DLD1 (cell line): Measurements from ENCODE around the gene EXOC3L2.
"Not testable (repeated sequence)": the region's sequence is repeated elsewhere in the genome, so short reads cannot be mapped to it uniquely, and the experiment has no call there.

Source experiments
- in situ Hi-C: cut with HindIII; loops from 2 replicates; pipeline ENCODE4 v1.10.0; 2017; ENCODE audit warnings: low sequenced_read_pairs

The EXOC3L2 gene

DNA sequence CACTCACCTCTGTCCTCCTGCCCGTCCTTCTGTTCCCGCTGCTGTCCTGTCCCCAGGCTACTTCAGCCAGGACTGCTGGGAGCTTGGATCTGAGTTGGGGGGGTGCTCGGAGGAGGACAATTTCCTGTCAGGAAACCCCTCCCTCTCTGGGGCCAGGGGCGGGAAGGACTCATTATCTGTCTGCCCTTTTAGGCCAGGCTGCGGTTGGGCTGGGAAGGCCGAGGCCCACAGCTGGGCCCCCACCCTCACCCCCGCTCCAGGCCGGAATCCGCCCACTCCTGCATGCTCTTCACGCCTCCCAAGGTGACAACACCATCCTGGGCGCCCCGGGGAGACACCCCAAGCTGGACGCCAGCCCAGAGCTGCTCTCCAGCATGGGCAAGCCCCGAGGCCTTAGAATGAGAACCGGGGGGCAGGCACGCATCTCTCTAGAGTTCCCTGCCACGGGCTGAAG is at the start of gene EXOC3L2:
Gene EXOC3L2, minus strand, starts transcription at position 74 of the 454 bp plus-strand sequence. CDS start 6,362 bp downstream, outside the sequence.
- in situ Hi-C loops, result no loop called here

DNA sequence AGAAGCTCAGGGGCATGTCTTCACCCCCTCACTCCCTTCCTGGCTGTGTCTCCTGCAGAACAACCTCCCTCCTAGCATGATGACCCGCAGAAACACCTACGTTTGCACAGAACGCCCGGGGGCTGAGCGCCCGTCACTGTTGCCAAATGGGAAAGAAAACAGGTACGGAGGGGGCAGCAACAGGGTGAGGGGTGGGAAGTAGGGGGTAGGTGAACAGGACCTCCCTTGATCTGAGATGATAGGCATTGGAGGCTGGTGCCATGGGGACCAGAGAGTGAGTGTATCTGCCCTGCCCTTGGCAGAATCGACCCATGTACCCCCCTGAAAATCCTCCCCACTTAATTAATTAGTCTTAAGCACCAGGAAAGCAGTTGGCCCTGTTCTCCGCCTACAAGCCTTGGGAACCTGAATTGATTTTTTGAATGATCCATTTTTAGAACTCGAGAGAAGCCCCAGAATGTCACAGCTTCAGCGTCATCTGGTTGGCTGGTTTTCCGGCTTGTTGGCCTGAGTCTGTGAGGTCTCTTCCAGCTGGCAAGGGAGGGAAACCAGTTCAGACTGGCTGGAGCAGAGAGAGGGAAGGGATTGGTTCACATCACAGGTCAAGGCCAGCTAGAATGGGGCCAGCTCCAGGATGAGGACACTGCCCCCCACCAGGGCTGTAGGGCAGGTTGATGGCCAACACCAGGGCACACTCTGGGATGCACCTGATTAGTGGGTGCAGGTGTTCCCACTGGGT is 49.3 kb upstream of the EXOC3L2 start:
- in situ Hi-C loops, result no loop called here

DNA sequence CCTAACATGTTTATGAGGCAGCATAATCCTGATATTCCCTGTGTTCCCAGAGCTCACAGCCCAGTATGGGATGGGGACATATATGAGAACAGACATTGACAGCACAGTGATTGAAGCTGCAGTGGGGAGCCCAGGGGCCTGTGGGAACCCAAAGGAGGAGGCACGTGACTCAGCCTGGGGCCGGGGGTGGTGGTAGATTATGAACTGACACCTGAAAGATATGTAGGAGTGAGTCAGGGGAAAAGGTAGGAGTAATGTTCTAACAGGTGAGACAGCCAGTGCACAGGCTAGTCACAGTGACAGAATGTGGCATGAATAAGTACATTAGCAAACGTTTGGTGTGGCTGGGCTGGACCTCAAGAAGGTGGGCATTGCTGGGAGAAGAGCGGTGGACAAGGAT is 48.5 kb upstream of the EXOC3L2 start:
- in situ Hi-C loops, result no loop called here

GRCh38 chr19:45291834-45292233 is 46.6 kb upstream of the EXOC3L2 start:
- in situ Hi-C loops, result no loop called here

DNA sequence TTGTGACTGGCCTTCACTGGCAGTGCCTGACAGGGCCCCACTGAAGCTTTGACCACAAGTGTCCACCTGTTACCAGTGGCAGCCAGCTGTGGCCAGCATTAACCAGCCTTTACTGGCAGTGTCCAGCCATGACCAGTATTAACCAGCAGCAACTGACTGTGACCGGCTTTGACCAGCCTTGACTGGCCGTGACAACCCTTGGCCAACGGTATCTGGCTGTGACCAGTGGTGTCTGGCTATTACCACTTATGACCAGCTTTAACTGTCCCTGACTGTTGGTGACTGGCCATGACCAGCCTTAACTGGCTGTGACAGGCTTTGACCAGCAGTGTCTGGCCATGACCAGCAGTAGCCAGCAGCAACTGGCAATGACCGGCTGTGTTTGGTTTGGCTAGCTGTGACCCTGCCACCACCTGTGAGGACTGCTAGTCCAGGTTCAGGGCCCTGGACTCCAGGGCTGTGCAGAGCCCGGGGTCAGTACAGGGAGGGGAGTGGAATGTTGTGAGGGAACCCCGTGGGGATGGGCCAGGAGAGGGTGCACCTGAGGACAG is 45.2 kb upstream of the EXOC3L2 start:
- in situ Hi-C loops, result no loop called here

GRCh38 chr19:45283443-45284033 is 38.3 kb upstream of the EXOC3L2 start:
- in situ Hi-C loops, result no loop called here

DNA sequence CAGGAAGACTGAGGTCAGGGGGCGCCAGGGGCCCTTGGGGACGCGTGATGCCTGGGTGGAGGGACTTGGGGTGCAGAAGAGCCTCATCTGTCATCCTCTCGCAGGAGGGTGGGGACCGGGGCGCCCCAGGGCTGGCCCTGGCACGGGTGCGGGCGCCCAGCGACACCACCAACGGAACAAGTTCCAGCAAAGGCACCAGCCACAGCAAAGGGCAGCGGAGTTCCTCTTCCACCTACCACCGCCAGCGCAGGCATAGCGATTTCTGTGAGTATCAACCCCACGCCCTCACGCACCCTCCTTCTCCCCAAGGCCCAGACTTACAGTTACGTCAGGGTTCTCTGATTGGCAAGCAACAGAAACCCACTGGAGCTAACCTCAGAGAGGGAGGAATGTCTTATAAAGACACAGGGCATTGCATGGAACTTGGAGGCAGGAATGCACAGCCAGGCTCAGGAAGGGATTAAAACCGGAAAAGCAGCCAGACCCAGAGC is 35.3 kb upstream of the EXOC3L2 start:
- in situ Hi-C loops, result no loop called here

GRCh38 chr19:45279587-45280192 is 34.5 kb upstream of the EXOC3L2 start:
- in situ Hi-C loops, result no loop called here

DNA sequence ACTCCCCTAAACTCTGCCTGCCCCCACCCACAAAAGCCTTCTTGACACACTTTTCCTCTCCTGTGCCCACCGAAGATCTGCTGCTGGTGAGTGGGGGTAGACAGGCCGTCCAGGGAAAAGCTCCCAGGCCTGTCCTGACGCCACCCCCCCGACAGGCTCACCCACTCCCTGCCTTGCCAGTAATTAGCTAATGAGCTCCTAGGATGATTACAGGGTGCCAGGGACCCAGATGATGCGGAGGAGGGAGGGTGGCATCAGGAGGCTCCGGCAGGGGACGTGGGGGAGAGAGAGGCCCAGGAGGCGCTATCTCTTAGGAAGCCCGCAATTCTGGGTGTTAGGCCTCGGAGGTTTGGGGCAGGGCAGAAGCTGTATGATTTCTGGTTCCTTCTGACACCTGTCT is 32.9 kb upstream of the EXOC3L2 start:
- in situ Hi-C loops, result no loop called here

GRCh38 chr19:45276284-45276687 is 31.1 kb upstream of the EXOC3L2 start:
- in situ Hi-C loops, result no loop called here

GRCh38 chr19:45275370-45275971 is 30.3 kb upstream of the EXOC3L2 start:
- in situ Hi-C loops, result no loop called here

DNA sequence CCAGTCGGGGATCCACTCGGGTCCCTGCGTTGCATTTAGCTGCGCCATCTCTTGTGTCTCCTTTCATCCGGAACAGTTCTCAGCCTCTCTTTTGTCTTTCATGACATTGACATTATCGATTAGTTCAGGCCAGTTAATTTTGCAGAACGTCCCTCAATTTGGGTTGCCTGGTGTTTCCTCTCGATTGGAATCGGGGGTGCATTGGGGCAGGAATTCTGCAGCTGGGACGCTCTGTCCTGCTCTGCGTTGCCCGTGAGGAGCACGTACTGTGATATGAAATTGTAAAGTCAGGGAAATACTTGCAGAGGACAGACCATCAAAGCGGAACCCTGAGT is 28.3 kb upstream of the EXOC3L2 start:
- in situ Hi-C loops, result no loop called here

DNA sequence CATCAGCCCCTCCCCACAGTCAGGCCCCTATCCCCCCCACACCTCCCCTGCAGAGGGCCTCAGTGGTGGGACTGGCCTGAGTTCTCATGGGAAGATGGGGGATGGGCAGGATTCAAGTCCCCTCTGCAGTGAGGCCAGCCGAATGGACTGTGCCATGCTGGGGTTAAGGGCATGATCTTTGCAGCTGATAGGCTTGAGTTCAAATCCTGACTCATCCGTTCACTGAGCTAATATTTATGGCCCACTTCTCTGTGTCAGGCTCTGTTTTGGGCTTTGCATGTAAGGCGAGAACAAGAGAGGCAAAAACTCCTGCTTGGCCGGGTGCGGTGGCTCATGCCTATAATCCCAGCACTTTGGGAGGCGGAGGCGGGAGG is 26.5 kb upstream of the EXOC3L2 start:
- in situ Hi-C loops, result no loop called here

- in situ Hi-C loops, result no loop called here
Observed at GRCh38 chr19:45271098-45271734, 26.0 kb upstream of the EXOC3L2 start.

- in situ Hi-C loops, result not testable (repeated sequence)
Observed at GRCh38 chr19:45269939-45270338, 24.7 kb upstream of the EXOC3L2 start.

DNA sequence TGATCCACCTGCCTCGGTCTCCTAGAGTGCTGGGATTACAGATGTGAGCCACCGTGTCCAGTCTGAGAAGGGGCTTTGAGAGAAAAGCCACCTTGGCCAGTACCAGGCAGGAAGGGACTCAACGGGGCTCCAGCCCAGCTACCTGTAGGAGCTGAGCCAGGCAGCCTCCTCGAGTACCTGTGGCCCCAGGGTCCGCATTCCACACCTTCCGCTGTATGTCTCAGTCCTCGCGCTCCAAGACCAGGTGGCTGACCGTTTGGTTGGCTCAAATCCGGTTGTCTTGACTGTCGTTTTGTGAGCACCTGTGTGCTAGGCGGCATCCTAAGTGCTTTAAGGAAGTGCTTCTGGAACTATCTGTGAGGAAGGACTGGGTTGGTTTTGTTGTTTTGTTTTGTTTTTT is 22.1 kb upstream of the EXOC3L2 start:
- in situ Hi-C loops, result no loop called here

DNA sequence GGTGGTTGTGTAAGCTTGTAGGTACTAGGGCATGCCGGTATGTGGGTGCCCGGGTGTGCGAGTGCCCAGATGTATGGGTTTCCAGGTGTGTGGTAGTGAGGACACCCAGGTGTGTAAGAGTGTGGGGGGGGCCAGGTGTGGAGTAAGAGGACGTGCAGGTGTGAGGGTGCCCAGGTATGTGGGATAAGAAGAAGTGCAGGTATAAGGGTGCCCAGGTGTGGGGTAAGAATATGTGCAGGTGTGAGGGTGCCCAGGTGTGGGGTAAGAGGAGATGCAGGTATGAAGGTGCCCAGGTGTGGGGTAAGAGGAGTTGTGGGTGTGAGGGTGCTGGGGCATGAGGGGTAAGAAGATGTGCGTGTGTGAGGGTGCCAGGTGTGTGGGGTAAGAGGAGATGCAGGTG is 20.2 kb upstream of the EXOC3L2 start:
- in situ Hi-C loops, result no loop called here

DNA sequence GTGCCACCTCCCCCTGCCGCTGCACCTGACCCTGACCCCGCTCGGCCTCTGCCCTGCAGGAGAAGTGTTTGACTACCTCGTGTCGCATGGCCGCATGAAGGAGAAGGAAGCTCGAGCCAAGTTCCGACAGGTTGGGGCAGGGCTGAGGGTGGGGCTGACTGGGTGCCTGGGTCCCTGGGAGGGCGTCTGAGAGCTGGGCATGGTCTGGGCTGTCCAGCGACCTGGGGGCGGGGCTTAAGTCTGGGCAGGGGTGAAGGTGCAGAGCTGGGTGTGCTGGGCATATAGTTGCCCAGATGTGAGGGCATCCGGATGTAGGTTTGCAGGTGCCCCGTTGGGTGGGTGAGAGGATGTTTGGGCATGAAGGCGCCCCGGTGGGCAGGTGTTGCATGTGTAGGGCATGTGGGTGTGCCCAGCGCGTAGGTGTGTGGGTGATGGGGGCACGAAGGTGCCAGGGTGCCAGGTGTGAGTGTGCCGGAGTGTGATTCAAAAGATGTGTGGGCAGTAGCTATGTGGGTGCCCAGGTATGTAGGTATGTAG is 19.6 kb upstream of the EXOC3L2 start:
- in situ Hi-C loops, result no loop called here

DNA sequence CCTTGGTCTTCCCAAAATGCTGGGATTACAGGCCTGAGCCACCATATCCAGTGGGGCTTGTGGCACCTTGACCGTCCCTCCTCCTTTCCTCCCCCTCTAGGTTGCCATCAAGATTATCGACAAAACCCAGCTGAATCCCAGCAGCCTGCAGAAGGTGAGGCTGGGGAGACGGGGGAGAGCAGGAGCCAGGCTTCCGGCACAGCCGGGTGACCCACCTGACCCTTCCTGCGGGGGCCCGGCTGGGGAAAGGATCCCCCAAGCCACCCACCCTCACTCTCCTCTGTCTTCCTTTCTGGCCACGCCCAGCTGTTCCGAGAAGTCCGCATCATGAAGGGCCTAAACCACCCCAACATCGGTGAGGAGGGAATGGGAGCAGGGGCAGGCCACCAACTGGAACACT is 17.8 kb upstream of the EXOC3L2 start:
- in situ Hi-C loops, result no loop called here

- in situ Hi-C loops, result no loop called here
Observed at GRCh38 chr19:45262570-45262969, 17.4 kb upstream of the EXOC3L2 start.

DNA sequence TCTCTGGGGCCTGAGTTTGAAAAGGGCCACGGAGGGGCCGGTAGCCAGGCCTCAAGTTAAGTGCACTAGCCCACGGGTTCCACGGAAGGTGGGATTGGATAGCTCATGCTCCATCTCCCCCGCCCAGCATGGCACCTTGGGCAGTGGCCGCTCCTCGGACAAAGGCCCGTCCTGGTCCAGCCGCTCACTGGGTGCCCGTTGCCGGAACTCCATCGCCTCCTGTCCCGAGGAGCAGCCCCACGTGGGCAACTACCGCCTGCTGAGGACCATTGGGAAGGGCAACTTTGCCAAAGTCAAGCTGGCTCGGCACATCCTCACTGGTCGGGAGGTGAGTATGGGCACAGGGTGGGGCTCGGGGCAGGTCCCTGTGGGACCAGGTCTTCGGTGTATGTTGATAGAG is 13.7 kb upstream of the EXOC3L2 start:
- in situ Hi-C loops, result no loop called here
